NCI-H345 (cell line): ENCODE measurements around the gene TBXA2R.

ENCODE experiments used
- DNase-seq: peaks from one replicate; lab custom pipeline; 2025; lab: John Stamatoyannopoulos, UW

Gene TBXA2R

DNA sequence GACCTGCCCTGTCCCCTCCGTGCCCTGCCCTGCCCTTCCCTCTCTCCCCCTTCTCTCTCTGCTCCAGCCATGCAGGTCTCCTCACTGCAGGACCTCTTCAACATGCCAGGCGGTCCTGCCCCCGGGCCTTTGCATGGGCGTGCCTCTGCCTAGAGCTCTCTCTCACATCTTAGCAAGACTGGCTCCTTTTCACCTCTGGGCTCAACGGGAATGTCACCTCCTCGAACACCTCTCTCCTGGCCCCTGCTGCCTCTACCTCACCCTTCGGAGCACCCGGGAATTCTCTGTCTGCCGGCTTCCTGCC is 54.9 kb downstream of the TBXA2R start:
- no peak for DNase-seq

- no peak for DNase-seq
Observed at GRCh38 chr19:3550947-3551791, 55.5 kb downstream of the TBXA2R start.

GRCh38 chr19:3549816-3550215 is 56.9 kb downstream of the TBXA2R start:
- DNase-seq: no peak

DNA sequence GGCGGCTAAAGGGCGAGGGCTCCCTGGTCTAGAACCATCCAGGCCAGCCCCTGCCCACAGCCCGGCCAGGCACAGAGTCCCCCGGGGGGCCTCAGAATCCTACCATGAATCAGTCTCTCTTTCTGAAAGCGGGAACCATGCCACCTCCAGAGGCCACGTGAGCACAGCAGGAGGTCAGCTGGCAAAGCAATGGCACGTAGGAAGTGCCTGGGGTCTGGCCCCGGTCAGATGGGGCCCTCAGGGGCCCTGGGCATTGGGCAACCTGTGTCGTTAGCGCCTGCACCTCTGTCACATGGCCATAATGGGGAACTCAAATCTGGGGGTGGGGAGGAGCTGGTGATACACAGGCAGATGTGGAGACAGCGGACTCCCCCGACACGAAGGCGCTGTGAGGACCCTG is 58.1 kb downstream of the TBXA2R start:
- no peak for DNase-seq

DNA sequence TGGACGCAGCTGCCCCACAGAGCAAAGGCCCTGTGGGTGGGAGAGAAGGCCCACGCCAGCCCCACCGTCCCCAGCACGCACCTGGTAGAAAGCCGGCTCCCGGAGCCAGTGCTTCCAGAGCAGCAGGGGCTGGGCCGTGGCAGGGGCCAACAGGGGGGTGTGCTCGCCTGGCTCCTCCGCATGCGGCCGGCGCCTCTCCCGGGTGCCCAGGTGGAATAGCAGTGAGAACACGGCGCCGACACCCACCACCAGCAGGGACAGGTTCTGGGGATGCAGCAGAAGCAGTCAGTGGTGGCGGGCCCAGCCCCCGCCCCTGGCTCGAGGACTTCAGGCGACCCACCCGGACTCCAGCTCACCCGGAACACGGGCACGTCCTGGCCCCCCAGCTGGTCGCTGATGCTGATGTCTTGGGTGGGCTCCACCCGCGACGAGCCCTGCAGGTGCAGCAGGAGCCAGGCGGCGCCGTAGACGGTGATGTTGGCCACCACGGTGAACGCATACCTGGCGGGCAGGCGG is 58.9 kb downstream of the TBXA2R start:
- no peak for DNase-seq

DNA sequence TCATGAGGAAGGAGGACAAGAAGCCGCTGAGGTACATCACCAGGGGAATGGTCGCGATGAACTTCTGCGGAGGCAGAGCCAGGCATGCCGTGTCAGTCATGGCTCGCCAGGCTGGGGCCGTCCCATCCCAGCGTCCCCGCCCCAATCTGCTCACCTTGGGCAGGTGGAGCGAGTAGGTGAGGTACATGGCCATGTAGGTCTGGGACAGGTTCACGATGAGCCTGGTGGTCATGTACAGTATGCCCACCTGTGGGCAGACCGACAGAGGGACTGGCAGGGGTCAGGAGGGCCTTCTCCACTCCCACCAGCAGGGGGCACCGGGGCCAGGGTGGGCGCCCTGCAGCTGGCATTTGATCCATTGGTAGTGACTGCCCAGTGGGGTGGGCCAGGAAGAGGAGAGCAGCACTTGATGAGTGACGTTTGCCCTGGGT is 59.4 kb downstream of the TBXA2R start:
- DNase-seq: no peak

DNA sequence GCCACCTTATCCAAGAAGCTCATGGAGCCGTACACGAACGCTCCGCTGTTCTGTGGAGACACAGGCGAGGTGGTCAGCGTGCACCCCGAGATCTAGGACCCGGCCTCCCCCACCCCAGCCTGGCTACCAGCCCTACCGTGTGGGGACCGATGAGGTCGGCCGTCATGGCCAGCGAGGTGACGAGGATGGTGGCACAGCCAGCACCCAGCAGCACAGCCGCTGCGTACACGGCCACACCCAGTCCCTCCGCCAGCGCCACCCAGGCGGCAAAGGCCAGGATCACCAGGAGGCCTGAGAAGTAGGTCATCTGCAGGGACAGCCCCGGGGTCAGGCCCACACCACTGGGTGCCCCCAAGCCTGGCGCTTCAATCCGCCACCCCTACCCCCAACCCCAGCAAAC is 60.6 kb downstream of the TBXA2R start:
- no peak for DNase-seq

DNA sequence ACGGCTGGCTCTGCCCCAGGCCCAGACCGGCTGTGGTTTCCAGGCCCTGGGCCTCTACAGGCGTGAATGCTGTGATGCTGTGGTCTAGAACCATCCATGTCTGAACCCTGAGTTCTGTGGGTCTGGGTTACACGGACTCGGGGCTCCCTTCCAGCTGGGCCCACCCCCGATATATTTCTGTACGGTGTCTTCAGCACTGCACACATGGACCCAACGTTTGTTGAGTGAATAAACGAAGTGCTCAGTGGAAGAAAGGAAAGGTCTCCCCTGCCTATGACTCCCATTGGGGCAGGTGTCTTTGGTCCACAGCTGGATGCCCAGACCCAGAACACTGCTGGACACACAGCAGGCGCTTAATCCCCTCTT is 61.0 kb downstream of the TBXA2R start:
- no peak for DNase-seq

DNA sequence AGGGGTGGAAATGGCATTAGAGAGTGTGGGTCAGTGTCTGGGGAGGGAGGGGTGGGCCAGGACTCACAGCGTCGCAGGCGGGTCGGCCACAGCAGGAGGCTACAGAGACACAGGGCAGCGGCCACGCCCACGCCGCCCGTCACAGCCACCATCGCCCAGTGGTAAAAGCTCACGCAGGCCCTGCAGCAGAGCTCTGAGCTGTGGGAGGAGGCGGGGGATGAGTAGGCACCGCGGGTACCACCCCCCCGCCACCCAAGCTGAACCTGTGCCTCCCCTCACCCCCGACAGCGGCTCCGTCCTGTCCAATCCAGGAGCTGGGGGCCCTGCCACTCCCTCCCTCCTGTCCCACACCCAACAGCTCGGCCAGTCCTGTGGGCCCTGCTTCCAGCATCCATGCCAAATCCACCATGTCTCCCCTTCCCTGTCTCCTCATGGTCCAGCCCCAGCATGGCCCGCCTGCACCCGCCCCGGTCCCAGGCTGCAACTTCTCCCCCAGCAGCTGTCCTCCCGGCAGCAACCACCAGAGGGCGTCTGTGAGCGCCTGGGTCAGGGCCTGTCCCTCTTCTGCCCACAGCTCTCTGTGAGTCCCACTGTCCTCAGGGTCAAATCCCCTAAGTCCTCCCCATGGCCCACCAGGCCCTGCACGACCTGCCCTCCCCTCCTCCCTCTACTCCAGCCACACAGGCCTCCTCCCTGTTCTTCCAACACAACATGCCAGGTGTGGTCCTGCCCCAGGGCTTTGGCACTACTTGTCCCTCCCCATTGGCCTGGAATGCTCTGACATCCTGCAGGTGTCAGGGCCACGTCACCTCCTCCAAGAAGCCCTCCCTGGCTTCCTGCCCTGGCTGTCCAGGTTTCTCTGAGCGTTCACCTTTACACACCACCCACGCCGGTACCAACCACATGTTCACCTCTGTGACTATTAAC is 61.7 kb downstream of the TBXA2R start:
- DNase-seq: peak; percentile 39
